Measurements from ENCODE around the gene USP53. TPM values are rescaled to one million over a fixed set of nuclear protein-coding genes. Genes with fewer than 3 reads are reported as not detected.

Gene USP53
- total and polyA plus RNA-seq, 2 donors (not counting 3 experiments of a cell fraction or from before 2014, with no cell fraction given), result 7.8 to 22.8 TPM

DNA sequence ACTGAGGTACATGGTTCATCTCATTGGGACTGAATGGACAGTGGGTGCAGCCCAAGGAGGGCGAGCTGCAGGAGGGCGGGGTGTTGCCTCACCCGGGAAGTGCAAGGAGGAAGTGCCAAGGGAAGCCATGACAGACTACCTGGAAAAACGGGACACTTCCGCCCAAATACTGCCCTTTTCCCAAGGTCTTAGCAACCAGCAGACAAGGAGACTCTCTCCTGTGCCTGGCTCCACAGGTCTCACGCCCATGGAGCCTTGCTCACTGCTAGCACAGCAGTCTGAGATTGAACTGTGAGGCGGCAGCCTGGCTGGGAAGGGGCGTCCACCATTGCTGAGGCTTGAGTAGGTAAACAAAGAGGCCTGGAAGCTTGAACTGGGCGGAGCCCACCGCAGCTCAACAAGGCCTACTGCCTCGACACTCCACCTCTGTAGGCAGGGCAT lies 14.7 kb upstream of the USP53 start:
- intact Hi-C loops (cut with micrococcal nuclease), result no loop called here
- DNase-seq (ENCODE audit: low read depth, low spot score) (no peak), FAIRE-seq (no peak)
- dilution Hi-C loops (cut with MboI; ENCODE audit: extremely low pct_ligation_motif_present, low sequenced_read_pairs), result no loop called here
- H4K20me1 ChIP-seq (replicated peaks; ENCODE audit: control insufficient read depth, extremely low read depth, insufficient read depth, low read length), result no peaks in the 10 kb centered on the region
- no peak overlapping the region for H2AFZ ChIP-seq (ENCODE audit: low read depth, low read length)
- BruUV-seq (replicated peaks), result no TSS peak
- CTCF ChIA-PET, result no interaction called here
- H3K9ac ChIP-seq (replicated peaks; ENCODE audit: extremely low read depth, insufficient read depth, low read length), result no peak overlapping the region
- no peak overlapping the region for H3K4me2 ChIP-seq (ENCODE audit: insufficient read depth, low read length)
- no peaks in the 10 kb centered on the region for H3K9me1 ChIP-seq (replicated peaks; ENCODE audit: control insufficient read depth, extremely low read depth, insufficient read depth, low read length)
- H3K27me3 ChIP-seq (ENCODE audit: control insufficient read depth in 2 of 2, insufficient read depth in 2 of 2, low read length in 2 of 2), result no peaks in the 10 kb centered on the region
- no peaks in the 10 kb centered on the region for H3K9me3 ChIP-seq (replicated peaks; ENCODE audit: control insufficient read depth, insufficient read depth, low read length)
- no peaks in the 10 kb centered on the region for H3K79me2 ChIP-seq (ENCODE audit: control insufficient read depth, insufficient read depth, low read length)
- TF ChIP-seq POLR2AphosphoS5 (IDR thresholded peaks at IDR 0.05; ENCODE audit: insufficient read depth, low read depth, low read length) (no peak), FOS (IDR thresholded peaks at IDR 0.05; ENCODE audit: borderline replicate concordance, insufficient read depth, low read length) (no peak), POLR2A (IDR thresholded peaks at IDR 0.05; ENCODE audit: low read depth, low read length) (no peak), CTCF (IDR thresholded peaks at IDR 0.05; ENCODE audit: extremely low read depth in 1 of 2, insufficient read depth in 1 of 2, low read depth in 1 of 2, low read length in 2 of 2) (no peak), GATA2 (IDR thresholded peaks at IDR 0.05; ENCODE audit: insufficient read depth, insufficient read length, low read depth, low read length) (no peak), EZH2 (IDR thresholded peaks at IDR 0.05; ENCODE audit: borderline replicate concordance, low read depth, low read length, severe bottlenecking) (no peak), JUN (IDR thresholded peaks at IDR 0.05; ENCODE audit: borderline replicate concordance, insufficient read depth, insufficient read length, low read depth) (no peak), MYC (IDR thresholded peaks at IDR 0.05; ENCODE audit: low read depth, low read length) (no peak)
- TF ChIP-seq, protein P1, sequence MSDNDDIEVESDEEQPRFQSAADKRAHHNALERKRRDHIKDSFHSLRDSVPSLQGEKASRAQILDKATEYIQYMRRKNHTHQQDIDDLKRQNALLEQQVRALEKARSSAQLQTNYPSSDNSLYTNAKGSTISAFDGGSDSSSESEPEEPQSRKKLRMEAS (IDR thresholded peaks at IDR 0.05; ENCODE audit: insufficient read depth, insufficient read length), result no peak
- no peak overlapping the region for H3K27ac ChIP-seq (ENCODE audit: insufficient read depth, low read depth, low read length)
- no peaks in the 10 kb centered on the region for H3K4me1 ChIP-seq (ENCODE audit: control insufficient read depth, extremely low read depth, insufficient read depth, low read length)
- no peak overlapping the region for H3K4me3 ChIP-seq (replicated peaks in 1 of 3; ENCODE audit: insufficient read depth in 1 of 3, low read depth in 1 of 3, low read length in 3 of 3)
- POLR2A ChIA-PET, result no interaction called here
- no peaks in the 10 kb centered on the region for H3K36me3 ChIP-seq (ENCODE audit: control insufficient read depth in 2 of 2, extremely low read depth in 1 of 2, insufficient read depth in 2 of 2, low read length in 2 of 2)
